GM21717 (cell line): ENCODE measurements around the gene MRRF.
A peak's percentile ranks its signal among the peaks of the same experiment; 100 is the strongest.
"Not testable (repeated sequence)": the region's sequence is repeated elsewhere in the genome, so short reads cannot be mapped to it uniquely, and the experiment has no call there.

Experiments used
- ATAC-seq: cut with Tn5 transposase; IDR thresholded peaks from one replicate; pipeline ENCODE4 v1.9.1; 2021; ENCODE audit warnings: mild to moderate bottlenecking, moderate library complexity; ENCODE audit not compliant: unreplicated experiment

The MRRF gene

DNA sequence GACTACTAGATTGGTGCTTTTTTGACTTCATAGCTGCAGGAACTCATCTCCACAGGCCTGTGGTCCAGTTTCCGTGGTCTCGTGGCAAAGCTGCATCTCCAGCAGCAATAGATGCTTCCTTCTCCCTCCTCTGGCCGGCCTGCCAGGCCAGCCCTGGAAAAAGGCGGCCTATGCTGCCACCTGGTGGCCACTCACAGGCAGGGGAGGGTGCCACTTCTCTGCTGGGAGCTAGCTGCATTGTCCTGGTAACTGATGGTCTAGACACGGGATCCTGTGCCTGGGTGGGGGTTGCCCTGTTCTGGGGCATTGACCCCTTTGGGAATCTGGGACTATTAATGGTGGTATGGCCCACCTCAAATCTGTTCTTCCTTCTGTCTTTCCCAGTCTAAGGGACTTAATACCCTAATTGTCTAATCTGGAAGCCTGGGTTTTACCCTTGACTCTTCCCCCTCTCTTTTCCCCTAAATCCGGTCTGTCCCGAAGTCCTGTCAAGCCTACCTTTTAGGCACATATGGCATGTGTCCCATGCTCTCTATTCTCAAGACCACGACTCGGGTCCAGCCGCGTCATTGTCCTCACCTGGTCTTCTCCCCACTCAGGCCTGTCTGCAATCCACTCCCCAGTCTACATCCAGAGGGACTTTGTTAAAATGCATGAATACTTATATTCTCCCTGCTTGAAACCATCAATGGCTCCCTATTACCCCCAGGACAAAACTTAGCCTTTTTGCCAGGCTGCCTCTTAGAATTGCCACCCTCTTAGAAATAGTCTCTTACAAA is 86.1 kb downstream of the MRRF start:
- peak; percentile 95 for ATAC-seq

DNA sequence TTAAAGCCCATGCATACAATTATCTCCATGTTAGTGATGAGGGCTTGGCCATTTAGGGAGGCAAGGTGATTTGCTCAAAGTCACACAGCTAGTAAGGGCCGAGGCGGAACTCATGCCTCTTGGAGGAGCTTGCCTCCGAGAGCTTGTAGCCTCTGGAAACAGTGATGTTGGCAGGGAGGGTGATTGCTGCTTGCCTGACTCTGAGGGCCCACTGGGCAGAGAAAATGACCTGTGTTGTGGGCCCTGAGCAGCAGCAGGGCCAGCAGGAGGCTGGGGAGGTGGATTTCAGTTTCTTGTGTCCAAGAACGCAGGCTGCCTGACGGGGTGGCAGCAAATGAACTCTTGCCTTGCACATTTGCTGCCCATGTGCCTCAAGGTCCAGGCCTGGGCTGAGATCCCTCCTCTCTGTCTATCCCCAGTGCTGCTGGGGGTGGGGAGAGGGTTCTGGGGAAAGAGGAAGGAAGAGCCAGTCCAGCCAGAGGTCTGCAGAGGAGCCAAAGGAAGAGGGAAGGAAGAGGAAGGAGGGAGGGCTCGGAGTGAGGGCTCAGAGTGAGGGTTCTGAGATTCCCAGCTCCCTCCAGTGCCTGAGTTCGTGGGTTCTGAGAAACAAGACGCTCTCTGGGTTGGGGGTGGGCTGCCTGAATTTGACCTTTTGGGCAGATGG is 90.0 kb downstream of the MRRF start:
- ATAC-seq, result no peak

DNA sequence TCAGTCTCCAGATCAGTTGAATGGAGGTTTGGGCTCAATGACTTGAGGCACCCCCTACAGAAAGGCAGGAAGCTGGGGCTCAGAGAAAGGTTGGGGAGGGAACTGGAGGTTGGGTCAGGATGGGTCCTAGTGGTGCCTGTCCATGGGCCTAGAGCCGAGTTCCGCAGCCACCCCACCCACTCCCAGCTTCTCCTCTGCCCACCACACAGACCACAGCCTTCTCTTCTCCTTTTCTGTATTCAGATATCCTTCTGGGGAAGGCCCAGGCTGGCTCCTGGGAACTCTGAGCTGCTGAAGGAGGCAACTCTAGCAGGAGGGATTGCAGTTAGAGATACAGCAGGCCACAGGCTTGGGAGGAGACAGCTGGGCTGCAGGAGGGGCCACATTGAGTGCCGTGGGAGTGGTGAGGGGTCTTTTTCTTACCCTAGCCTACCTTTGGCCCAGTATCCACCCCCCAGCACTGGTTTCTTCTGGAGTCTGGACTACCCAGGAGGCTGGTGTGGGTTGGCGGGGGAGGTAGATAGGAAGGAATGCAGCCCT is 90.7 kb downstream of the MRRF start:
- ATAC-seq, result no peak

DNA sequence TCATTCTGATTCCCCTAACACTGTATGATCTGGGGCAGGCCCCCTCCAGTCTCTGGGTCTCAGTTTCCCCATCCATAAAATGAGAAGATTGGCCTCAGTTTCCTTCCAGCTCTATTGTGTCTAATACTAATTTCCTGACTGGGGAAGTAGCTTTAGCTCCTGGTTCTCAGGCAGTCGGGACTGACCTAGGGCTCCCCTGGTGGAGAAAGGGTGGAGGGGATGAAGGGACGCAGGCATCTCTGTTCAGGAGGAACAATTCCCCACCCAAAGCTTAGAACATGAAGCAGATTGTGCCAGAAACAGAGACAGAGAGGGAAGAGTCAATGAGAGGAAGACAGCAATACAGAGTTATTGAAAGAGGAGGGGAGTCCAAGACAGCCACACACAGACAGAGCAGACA is 91.9 kb downstream of the MRRF start:
- ATAC-seq, result no peak

DNA sequence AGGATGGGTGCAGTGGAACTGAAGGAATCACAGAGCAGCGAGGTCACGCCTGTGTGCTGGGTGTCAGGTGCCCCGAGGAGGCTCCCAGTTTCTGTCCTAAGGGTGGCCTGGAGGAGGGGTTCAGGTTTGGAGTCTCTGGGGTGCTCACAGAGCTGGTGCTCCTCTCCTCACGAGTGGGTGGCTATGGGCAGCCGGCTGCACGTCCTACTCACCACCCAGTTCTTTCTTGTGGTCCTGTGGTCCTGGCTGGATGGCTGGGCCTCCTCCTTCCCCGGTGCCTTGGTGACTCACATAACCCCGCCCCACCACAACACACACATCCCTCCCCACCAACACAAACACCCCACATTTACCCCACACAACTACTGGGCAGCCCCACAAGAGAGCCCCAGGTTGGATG is 96.2 kb downstream of the MRRF start:
- no peak for ATAC-seq

DNA sequence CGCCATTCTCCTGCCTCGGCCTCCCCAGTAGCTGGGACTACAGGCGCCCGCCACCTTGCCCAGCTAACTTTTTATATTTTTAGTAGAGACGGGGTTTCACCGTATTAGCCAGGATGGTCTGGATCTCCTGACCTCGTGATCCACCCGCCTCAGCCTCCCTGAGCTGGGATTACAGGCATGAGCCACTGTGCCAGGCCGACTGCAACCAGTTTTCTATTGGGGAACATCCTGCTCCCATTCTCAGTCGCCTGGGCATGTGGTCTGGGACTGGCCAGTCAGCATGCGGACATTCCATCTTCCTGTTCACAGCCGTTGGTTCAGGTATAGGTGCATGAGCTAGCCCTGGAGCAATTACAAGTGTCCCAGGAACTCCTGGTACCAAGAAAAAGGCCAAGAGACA is 98.4 kb downstream of the MRRF start:
- not testable (repeated sequence) for ATAC-seq

DNA sequence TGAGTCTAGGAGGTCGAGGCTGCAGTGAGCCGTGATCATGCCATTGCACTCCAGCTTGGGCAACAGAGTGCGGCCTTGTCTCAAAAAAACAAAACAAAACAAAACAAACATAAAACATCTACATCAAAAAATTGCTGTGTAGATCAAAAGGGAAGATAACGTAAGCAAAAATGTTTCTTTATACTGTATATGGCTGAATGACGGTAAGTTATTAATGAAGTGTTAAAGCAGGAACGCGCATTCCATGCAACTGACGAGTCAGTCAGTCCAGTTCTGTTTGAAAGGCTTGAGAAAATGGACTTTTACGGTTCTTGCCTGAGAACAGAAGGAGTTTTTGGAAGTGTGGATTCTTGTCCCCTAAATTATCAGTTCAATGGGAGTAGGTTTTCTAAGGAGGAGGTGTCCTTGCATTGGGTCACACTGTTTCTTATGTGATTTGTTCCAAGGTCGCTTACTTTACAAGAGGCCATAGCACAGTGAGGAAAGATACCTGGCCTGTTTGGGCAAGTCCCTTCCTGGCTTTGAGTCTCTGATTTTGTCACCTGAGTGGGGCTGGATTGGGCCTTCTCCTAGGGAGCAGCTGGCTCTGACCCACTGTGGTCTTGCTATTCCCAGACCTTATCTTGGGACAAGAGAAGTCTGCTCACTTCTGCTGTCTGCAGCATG is 99.6 kb downstream of the MRRF start:
- ATAC-seq, result no peak

DNA sequence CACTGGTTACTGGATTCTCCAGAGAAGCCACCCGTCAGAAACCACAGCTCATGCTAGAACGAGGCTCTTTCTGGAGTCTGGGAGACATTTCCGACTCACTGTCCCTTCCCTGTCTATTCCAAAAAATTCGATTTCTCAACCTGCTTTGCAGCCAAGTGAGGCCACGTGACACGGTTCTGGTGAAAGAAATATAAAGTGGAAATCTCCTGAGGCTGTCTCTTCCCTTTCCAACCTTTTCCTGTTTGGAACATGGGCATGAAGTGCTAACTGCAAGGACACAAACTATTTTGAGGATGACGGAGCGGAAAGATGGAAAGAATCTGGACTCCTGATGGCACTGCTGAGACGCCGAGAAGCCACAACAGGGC is 100.1 kb downstream of the MRRF start:
- ATAC-seq, result no peak

DNA sequence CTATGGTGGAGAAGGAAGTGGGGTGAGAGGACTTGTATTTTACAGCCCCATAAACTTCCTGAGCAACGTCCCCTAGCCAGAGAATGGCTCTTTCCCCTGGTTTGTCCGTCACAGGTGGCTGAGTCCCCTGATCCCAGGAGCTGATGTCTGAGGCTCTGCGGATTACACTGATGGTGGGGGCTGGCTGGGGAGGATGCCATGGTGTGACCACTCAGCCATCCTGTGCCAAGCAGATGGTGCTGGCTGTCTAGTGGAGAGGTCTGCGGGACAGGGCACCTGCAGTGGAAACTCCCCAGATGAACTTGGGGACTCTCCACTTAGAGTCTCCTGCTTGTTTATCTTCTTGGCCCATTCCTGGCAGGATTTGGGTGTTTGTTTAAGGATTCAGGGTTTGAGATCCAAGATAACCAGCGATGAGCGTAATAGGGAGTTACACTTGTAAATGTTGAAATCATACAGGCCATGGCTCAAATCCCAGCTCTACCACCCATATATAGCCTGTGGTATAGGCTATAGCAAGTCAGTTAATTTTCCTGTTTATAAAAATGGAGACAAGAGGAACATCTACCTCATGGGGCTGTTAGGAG is 101.5 kb downstream of the MRRF start:
- ATAC-seq, result no peak

DNA sequence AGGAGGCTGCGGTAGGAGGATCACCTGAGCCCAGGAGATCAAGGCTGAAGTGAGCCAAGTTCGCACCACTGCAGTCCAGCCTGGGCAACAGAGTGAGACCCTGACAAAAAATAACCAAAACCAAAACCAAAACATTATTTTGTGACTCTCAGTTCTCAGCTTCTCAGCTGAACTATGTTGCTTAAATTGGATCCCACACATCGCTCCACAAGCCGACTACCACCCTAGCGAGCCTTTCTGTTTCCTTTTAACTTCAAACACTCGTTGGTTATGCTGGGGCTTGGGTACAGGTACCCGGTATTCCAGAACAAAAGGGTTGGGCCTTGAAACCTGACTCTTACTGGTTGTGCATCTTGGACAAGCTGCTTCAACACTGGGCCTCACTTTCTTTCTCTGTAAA is 102.4 kb downstream of the MRRF start:
- ATAC-seq, result peak; percentile 50

DNA sequence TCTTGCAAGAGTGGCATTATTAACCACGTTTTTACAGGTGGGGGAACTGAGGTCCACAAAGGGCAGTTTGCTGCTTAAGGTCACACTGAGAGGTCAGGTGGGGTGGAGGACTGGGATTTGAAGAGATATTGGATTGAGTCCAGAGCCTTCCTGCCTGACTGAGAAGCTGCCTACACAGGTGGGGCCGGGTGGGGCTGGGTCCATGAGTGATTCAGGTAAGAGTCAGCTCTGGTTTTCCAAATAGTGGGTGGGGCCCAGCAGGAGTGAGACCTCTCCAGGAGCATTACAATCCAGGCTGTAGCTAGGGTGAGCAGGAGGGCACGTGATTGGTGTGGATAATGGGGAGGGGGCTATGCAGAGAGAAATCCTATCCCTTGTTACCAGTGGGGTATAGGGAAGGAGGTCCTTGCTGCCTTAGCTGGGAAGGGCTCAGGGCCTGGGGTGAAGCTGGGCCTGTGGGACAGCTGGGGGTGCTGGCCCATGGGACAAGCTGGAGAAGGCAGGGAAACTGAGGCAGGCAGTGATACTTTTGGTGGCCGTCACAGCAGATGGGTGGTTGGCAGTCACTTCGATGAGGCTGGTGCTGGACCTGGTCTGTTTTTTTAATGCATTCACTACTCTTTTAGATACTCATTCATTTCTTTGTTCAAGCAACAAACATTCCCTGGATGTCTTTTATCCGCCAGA is 103.2 kb downstream of the MRRF start:
- no peak for ATAC-seq

DNA sequence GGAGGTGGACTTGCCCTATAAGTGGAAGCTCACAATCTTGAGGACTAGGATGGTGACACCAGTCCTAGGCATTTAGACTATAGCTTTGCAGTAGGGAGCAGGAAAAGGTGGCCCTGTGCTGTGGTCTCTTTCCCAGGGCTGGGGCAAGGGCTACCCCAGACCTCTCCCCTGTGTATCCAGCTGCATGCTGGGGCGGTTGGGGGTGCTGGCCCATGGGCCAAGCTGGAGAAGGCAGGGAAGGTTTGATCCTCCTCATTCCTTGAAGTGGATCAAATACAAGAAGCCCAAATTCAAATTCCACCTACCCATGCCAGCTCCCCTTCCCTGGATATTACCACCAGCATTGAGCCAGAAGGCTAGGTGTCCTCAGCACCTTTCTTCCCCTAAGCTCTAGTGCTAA is 104.0 kb downstream of the MRRF start:
- no peak for ATAC-seq

DNA sequence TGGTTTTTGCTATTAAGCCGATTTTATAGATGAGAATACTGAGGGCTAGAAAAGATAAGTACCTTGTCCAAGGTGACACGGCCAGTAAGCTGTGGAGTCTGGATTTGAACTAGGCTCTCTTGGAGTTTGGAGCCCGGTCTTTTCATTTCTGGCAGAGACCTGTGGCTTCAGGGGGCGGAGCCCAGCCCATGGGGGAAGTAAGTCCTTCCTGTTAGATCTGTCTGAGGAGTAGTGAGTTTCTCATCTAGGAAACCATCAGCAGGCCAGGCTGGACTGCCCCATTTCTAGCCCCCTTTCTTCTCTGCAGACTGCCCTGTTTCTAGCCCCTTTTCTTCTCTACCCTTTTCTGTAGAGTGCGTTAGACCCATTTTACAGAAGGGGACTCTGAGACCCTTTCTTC is 105.6 kb downstream of the MRRF start:
- ATAC-seq, result peak; percentile 42

DNA sequence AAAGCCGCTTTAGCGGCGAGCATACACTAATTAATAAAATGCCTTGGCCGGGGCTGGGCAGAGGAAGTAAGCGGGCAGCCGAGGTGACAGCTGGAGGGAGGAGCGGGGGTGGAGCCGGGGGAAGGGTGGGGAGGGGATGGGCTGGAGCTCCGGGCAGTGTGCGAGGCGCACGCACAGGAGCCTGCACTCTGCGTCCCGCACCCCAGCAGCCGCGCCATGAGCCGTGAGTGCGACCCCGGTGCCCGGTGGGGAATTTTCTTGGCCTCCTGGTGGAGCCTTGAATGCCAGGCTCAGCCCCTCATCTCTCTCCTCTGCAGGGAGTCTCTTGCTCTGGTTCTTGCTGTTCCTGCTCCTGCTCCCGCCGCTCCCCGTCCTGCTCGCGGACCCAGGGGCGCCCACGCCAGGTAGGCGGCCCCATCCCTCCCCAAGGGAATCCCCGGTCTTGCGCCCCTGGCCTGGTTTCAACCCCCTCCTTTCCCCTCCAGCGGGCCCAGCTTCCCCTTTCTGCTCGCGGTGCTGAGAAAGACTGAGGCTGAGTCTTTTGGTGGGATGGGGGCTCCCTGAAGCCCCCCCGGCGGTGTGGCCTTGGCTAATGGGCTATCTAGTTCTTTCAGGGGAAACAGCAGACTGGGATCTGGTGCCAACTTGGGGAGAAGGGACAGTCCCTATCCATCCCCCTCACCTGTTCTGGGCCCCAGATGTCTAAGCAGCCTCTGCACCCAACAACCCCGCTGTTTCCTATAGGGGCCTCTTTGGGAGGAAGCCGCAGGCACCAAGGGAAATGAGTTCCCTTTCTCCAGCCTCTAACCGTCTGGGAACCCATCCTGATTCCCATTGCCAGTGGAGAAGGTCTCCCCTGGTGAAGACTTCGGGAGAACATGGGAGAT is 106.4 kb downstream of the MRRF start, which contains the start of gene PTGS1:
Gene PTGS1, plus strand, starts transcription at position 156 of the 887 bp plus-strand sequence. Its CDS starts 61 bp downstream, at position 217.
- ATAC-seq, result peak; percentile 58

DNA sequence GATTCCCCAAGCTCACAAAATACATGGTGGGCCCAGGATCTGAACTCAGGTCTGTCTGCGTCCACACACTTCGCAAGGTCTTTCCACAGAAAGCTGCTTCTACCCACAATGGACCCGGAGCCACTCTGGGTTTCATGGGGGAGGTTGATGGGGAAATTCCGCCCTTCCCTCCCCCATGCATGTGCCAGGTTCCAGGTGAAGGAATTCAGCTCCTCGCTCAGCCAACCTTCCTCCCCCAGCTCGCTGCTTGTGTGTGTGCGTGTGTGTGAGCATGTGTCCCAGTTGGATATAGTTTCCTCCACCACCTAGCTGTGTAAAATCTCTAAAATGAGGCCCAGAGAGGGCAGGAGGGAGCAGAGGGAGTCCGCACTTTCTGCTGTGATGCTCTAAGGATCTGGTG is 107.2 kb downstream of the MRRF start:
- no peak for ATAC-seq

DNA sequence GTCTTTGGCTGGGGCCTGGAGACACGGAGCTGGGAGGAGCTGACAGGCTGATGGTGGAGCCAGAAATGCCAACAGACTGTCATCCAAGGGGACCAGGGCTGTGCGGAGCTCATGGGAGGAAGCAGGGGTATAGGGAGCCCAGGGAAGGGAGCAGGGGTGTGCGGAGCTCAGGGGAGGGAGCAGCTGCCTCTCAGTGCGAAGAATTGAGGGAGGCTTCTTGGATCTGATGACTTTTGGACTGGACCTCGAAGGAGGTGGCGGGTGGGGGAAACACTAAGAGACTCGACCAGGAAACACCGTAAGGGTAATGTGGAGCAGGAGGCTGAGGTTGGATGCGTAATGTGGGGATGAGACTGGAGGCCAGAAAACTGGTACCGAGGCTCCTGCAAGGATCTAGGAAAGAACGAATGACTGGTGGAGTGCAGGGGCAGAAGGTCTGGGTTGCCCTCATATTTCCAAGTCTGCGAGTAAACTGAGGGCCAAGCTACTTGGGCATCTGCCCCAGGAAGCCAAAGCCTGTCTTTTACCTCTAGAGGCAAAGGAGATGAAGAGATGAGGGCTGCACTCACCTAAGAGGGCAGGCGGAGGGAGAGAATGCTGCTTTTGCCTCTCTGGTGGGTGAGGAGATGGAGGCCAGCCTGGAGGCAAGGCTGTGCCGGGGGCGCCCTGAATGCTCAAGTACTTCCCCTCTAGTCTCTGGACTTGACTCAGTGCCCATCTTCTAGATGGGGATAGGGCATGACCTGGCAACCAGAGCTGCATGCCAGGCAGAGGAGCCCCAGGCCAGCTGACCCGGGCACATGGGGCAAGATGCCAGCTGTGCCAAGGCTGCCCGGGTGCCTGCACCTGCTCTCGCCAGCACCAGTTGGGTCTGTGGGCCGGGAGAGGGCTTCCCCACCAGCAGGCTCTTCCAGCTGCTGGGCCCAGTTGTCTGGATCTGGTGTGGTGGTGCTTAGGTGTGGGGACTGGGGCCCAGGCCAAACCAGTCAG is 108.5 kb downstream of the MRRF start:
- no peak for ATAC-seq

DNA sequence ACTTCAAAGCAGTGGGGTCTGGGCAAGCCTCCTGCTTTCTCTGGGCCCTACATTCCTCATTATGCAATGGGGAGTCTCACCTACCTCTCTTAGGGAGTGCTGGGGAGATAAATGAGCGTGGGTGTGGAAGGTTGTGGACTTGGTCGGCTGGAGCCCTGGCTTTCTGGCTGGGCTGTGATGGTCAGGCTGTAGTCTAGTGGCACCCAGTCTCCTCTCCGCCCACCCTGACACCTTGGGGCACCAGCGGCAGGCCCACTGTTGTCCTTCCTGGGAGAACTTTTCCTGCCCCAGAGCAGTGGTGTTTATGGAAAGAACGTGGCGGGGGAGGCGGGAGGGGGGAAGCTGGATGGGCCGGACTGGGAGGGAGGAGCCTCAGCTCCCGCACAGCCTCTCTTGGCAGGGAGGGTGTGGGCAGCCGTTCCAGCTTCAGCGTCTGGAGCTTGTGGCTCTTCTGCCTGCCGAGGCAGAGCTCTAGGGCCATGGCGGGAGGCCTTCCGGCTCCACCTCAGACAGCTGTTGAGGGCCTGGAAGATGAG is 110.3 kb downstream of the MRRF start:
- ATAC-seq, result no peak

DNA sequence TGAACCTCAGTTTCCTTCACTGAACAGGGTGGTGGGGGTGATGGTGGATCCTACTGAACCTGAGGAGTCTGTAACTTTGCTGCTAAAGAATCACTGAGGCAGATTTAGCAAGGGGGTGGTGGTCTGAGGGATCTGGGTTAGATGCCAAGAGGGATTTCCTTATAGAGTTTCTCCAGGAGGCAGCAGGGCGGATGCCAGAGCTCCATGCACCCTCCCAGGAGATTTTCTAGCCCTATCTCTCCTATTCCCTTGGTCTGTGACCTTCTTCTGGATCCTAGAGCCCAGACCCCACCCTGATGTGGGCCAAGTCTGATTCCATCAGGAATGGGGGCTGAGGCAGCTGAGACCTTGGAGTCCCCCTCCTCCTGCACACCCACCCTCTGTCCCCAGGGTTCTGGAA is 112.1 kb downstream of the MRRF start:
- no peak for ATAC-seq
